Measurements from ENCODE around the gene RALBP1.
"Not testable (repeated sequence)": the region's sequence is repeated elsewhere in the genome, so short reads cannot be mapped to it uniquely, and the experiment has no call there.

The RALBP1 gene

GRCh38 chr18:9474983-9475642 lies at the start of gene RALBP1:
TSS of gene RALBP1 (plus strand) at chr18:9475513. CDS start at chr18:9513046, 37,533 bp downstream.
- DNase-seq (ENCODE audit: low read depth in 1 of 2, low spot score in 1 of 2), result peak; percentile 92 to 97

- DNase-seq (ENCODE audit: low read depth in 1 of 2, low spot score in 1 of 2), result no peak
Observed at GRCh38 chr18:9426753-9427152, 48.6 kb upstream of the RALBP1 start.

- DNase-seq (ENCODE audit: low read depth in 1 of 2, low spot score in 1 of 2), result no peak
Observed at GRCh38 chr18:9428301-9428706, 47.0 kb upstream of the RALBP1 start.

- DNase-seq (ENCODE audit: low read depth in 1 of 2, low spot score in 1 of 2), result no peak
Observed at GRCh38 chr18:9428862-9429661, 46.3 kb upstream of the RALBP1 start.

- no peak for DNase-seq (ENCODE audit: low read depth in 1 of 2, low spot score in 1 of 2)
Observed at GRCh38 chr18:9429662-9429993, 45.7 kb upstream of the RALBP1 start.

DNA sequence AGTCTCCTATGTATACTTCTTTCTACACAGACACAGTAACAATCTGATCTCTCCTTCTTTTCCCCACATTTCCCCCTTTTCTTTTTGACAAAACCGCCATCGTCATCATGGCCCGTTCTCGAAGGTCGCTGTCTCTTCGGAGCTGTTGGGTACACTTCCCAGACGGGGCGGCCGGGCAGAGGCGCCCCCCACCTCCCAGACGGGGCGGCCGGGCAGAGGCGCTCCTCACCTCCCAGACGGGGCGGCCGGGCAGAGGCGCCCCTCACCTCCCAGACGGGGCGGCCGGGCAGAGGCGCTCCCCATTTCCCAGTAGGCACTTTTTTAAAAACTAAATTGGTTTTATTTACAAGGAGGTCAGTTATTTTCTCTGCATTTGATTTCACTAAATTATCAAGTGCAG lies 45.0 kb upstream of the RALBP1 start:
- not testable (repeated sequence) for DNase-seq (ENCODE audit: low read depth in 1 of 2, low spot score in 1 of 2)

DNA sequence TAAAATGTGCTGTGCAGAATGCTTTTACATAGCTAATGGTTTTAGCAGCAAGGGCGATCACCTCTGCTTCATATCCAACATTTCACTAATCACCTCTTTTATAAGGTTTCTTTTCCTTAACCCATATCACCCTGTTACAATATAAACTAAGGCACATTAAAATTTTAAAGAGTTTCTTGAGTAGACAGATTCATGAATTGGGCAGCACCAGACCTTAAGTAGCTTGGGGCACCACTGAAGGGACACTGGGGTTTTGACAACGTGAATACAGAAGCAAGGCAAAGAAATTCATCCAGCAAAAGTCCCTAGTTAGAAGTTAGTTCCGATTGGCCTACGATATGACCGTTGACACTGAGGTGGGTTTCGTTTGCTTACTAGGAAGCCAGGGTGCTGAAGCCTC lies 44.0 kb upstream of the RALBP1 start:
- DNase-seq (ENCODE audit: low read depth in 1 of 2, low spot score in 1 of 2), result no peak

GRCh38 chr18:9433122-9433521 lies 42.2 kb upstream of the RALBP1 start:
- DNase-seq (ENCODE audit: low read depth in 1 of 2, low spot score in 1 of 2), result not testable (repeated sequence)

DNA sequence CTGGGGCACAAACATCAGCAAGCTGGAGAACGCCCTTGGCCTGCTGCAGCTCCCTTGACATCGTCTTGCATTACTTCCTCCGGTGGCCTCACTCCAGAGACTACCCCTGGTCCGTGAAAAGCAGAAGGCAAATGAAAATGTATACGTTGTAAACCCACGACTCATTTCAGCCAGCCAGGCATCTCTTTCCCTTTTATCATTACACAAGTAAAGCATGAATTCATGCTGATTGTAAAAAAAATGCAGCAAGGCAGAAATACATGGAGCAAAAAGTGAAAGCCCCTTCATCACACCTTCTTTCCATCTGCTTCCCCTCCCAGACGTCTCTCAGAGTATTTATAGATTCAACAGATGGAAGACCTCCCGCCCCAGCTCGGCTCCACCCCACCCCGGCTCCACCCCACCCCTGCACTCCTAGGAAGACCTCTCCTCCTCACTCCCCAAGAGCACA lies 41.6 kb upstream of the RALBP1 start:
- DNase-seq (ENCODE audit: low read depth in 1 of 2, low spot score in 1 of 2), result no peak

GRCh38 chr18:9434122-9434701 lies 41.1 kb upstream of the RALBP1 start:
- DNase-seq (ENCODE audit: low read depth in 1 of 2, low spot score in 1 of 2), result no peak

- DNase-seq (ENCODE audit: low read depth in 1 of 2, low spot score in 1 of 2), result no peak
Observed at GRCh38 chr18:9435041-9435440, 40.3 kb upstream of the RALBP1 start.

DNA sequence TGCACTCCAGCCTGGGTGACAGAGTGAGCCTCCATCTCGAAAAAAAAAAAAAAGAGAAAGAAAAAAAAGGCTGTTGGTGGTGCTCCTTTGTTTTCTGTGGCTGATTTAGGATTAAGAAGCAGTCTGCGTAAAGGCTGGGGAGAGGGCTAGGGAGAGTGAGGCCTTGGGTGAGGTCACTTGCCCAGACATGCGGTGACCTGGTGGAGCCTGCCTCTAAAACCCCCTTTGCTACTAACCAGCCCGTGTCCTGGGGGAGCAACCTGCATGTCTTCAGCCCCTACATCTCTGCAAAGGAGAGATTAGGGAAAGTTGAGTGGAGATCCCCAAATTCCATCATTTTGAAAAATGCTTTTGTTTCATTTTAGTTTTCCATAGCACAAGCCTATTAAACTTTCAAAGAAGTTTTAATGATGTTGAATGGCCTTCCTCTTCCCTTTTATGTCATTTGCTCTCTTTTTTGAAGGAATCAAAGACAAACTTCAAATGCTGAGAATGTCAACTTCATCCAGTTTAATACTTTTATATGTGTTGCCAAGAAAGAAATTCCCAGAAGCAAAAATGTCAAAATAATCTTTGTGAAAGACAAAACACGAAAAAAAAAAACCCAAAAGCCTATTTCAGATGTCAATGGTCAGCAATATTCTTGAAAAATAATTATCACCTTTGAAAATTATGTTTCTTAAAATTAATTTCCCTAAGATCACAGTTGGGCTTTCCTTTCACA lies 38.9 kb upstream of the RALBP1 start:
- no peak for DNase-seq (ENCODE audit: low read depth in 1 of 2, low spot score in 1 of 2)

DNA sequence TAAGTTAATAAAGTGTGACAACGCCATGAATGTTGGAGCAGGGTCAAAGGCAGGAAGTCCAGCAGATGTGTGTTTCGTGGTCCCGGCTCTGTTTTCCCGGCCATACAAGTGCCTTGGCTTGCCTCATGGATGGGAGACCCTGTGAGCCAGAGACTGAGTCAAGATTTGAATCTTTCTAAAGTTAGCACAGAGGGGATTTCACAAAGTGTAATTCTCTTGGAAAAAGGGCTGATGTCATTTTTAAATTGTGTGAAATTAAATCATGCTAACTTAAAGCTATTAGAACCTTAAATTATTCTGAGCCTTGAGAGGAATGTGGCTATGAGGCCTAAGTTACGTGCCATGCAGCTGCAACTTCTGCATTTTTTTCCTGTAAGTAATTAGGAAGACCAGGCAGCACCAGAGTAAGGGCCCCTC lies 38.3 kb upstream of the RALBP1 start:
- no peak for DNase-seq (ENCODE audit: low read depth in 1 of 2, low spot score in 1 of 2)

- no peak for DNase-seq (ENCODE audit: low read depth in 1 of 2, low spot score in 1 of 2)
Observed at GRCh38 chr18:9437672-9438071, 37.6 kb upstream of the RALBP1 start.

DNA sequence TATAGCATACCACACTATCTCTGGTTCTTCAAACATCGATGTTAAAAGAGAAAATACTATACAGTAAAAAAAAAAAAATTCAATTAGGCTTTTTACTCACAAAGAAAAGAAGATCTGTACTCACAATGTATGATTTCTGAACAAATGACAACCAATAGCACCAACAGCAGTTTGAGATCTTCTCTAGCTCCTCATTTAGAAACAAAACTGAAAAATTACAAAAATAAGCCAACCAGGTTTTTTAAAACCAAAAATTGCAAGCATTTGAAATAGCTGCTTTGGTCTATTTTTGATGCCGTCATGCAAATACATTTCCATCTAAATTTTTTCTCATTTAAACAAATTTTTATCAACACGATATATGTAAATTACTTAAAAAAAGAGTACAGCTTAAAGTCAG lies 34.3 kb upstream of the RALBP1 start:
- DNase-seq (ENCODE audit: low read depth in 1 of 2, low spot score in 1 of 2), result no peak

DNA sequence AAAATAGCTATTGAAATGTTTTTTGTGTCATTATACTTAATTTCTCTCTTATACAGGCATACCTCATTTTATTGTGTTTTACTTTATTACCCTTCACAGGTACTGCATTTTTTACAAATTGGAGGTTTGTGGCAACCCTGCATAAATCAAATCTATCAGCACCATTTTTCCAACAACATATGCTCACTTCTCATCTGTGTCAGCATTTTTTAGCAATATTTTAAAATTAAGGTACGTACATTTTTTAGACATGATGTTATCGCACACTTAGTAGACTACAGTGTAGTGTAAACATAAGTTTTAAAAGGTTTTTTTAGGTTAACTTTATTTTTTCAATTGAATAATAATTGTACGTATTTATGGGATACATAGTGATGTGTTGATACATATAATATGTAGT lies 30.8 kb upstream of the RALBP1 start:
- DNase-seq (ENCODE audit: low read depth in 1 of 2, low spot score in 1 of 2), result no peak

GRCh38 chr18:9446839-9447238 lies 28.5 kb upstream of the RALBP1 start:
- no peak for DNase-seq (ENCODE audit: low read depth in 1 of 2, low spot score in 1 of 2)

DNA sequence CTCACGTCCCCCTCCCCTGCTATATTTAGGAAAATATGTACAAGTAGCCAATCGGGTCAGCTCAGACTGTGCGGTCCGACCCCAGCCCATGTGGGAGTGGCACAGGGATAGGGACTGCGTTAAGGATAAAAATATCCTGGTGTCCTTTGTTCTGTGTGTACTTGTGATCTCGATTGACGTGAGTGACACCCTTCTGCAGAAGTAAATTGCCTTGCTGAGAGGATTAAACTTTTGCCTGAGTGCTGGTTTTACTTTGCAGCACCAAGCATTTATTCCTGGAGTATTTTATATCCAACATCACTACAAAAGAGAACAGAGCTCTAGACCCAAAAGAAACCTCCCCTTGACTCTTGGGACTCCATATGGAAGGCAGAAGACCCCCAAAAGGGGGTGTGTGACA lies 28.0 kb upstream of the RALBP1 start:
- no peak for DNase-seq (ENCODE audit: low read depth in 1 of 2, low spot score in 1 of 2)

GRCh38 chr18:9449600-9450414 lies 25.5 kb upstream of the RALBP1 start:
- DNase-seq (ENCODE audit: low read depth in 1 of 2, low spot score in 1 of 2), result no peak

- not testable (repeated sequence) for DNase-seq (ENCODE audit: low read depth in 1 of 2, low spot score in 1 of 2)
Observed at GRCh38 chr18:9450920-9451319, 24.4 kb upstream of the RALBP1 start.

- no peak for DNase-seq (ENCODE audit: low read depth in 1 of 2, low spot score in 1 of 2)
Observed at GRCh38 chr18:9453283-9453682, 22.0 kb upstream of the RALBP1 start.

Data from activated T-helper 1 cell treated with anti-CD3 and anti-CD28 coated beads, Interleukin-2, amount 50 U/mL, for 16 hours (primary cell).